BLaER1 (cell line): ENCODE measurements around the gene OR10K2.
"Not testable (repeated sequence)": the region's sequence is repeated elsewhere in the genome, so short reads cannot be mapped to it uniquely, and the experiment has no call there.

Experiments used
- H3K27ac ChIP-seq: shearing (Covaris generic); formaldehyde crosslinking; 2 replicates; pipeline ENCODE4 v1.8.1; 2022
- H3K27me3 ChIP-seq: shearing (Covaris generic); formaldehyde crosslinking; 2 replicates; pipeline ENCODE4 v1.8.1; 2022
- H3K36me3 ChIP-seq: shearing (Covaris generic); formaldehyde crosslinking; 2 replicates; pipeline ENCODE4 v1.8.1; 2022
- H3K4me1 ChIP-seq: shearing (Covaris generic); formaldehyde crosslinking; 2 replicates; pipeline ENCODE4 v1.8.1; 2022
- H3K4me2 ChIP-seq: shearing (Covaris generic); formaldehyde crosslinking; 2 replicates; pipeline ENCODE4 v1.8.1; 2022
- H3K4me3 ChIP-seq: shearing (Covaris generic); formaldehyde crosslinking; 2 replicates; pipeline ENCODE4 v1.8.1; 2022
- H3K9ac ChIP-seq: shearing (Covaris generic); formaldehyde crosslinking; 2 replicates; pipeline ENCODE4 v1.8.1; 2022
- H3K9me3 ChIP-seq: shearing (Covaris generic); formaldehyde crosslinking; 2 replicates; pipeline ENCODE4 v1.8.1; 2022
- H4K20me1 ChIP-seq: shearing (Covaris generic); formaldehyde crosslinking; 2 replicates; pipeline ENCODE4 v1.8.1; 2022
- Cebpa-rat ChIP-seq: shearing (Covaris generic); IDR thresholded peaks from 2 replicates; pipeline ENCODE4 v1.8.1; 2022

OR10K2 gene

GRCh38 chr1:158426137-158426536 lies at the start of gene OR10K2:
Gene OR10K2, minus strand, starts transcription at chr1:158426237. Its CDS starts 5,371 bp downstream, at chr1:158420866.
- TF ChIP-seq Cebpa-rat: no peak
- Histone ChIP-seq H3K9ac (no peak within 1 kb of the TSS), H3K9me3 (no peaks in the 10 kb centered on the region; the same call in 1 of the 2 replicates), H3K27me3 (no peaks in the 10 kb centered on the region), H4K20me1 (no peaks in the 10 kb centered on the region), H3K4me2 (no peak within 1 kb of the TSS), H3K36me3 (no peaks in the 10 kb centered on the region), H3K4me3 (no peak within 1 kb of the TSS), H3K27ac (no peak within 1 kb of the TSS), H3K4me1 (no peaks in the 10 kb centered on the region)

- H3K4me2 ChIP-seq: no peak within 1 kb of the TSS
- no peak within 1 kb of the TSS for H3K4me3 ChIP-seq
- H3K36me3 ChIP-seq: no peaks in the 10 kb centered on the region
- H4K20me1 ChIP-seq: no peaks in the 10 kb centered on the region
- no peak within 1 kb of the TSS for H3K9ac ChIP-seq
- no peaks in the 10 kb centered on the region for H3K4me1 ChIP-seq
- TF ChIP-seq Cebpa-rat: no peak
- no peaks in the 10 kb centered on the region for H3K9me3 ChIP-seq
- no peaks in the 10 kb centered on the region for H3K27me3 ChIP-seq
- H3K27ac ChIP-seq: no peak within 1 kb of the TSS
Observed at GRCh38 chr1:158471920-158472319, 45.9 kb upstream of the OR10K2 start, which contains the start of gene OR10R2. Gene OR10R2, plus strand, starts transcription at chr1:158472220. Its CDS starts 106 bp downstream, at chr1:158472326.

GRCh38 chr1:158461534-158461933 lies 35.5 kb upstream of the OR10K2 start, which contains the start of gene OR10K1:
Gene OR10K1, plus strand, starts transcription at chr1:158461834. Its CDS starts 3,728 bp downstream, at chr1:158465562.
- no peak within 1 kb of the TSS for H3K4me2 ChIP-seq
- H3K4me1 ChIP-seq: no peaks in the 10 kb centered on the region
- no peaks in the 10 kb centered on the region for H4K20me1 ChIP-seq
- H3K9ac ChIP-seq: no peak within 1 kb of the TSS
- no peak within 1 kb of the TSS for H3K27ac ChIP-seq
- H3K36me3 ChIP-seq: no peaks in the 10 kb centered on the region
- no peaks in the 10 kb centered on the region for H3K27me3 ChIP-seq
- TF ChIP-seq Cebpa-rat: no peak
- H3K9me3 ChIP-seq: no peaks in the 10 kb centered on the region
- H3K4me3 ChIP-seq: no peak within 1 kb of the TSS

DNA sequence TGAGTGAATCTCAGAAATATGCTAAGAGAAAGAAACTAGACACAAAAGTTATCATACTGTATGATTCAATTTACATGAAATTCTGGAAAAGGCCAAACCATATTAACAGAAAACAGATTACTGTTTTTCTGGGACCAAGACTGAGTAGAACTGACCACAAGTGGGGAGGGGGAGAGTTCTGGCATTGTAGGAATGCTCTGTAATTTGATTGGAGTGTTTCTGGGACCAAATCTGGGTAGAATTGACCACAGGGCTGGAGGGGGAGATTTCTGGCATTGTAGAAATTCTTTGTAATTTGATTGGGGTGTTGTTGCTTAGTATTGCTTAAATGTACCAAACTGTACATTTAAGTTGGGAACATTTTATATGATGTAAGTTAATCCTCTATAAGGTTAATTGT lies 32.2 kb upstream of the OR10K2 start:
- no peak overlapping the region for H3K4me3 ChIP-seq
- H3K9me3 ChIP-seq: no peaks in the 10 kb centered on the region
- no peak overlapping the region for H3K9ac ChIP-seq
- TF ChIP-seq Cebpa-rat: no peak
- H3K36me3 ChIP-seq: no peaks in the 10 kb centered on the region
- H4K20me1 ChIP-seq: no peaks in the 10 kb centered on the region
- no peaks in the 10 kb centered on the region for H3K27me3 ChIP-seq
- H3K27ac ChIP-seq: no peak overlapping the region
- no peak overlapping the region for H3K4me2 ChIP-seq
- no peaks in the 10 kb centered on the region for H3K4me1 ChIP-seq

GRCh38 chr1:158457246-158457645 lies 31.2 kb upstream of the OR10K2 start:
- Histone ChIP-seq H3K27ac (no peak overlapping the region), H4K20me1 (no peaks in the 10 kb centered on the region), H3K4me1 (no peaks in the 10 kb centered on the region), H3K9ac (no peak overlapping the region), H3K36me3 (no peaks in the 10 kb centered on the region), H3K9me3 (no peaks in the 10 kb centered on the region), H3K27me3 (no peaks in the 10 kb centered on the region), H3K4me2 (no peak overlapping the region), H3K4me3 (no peak overlapping the region)
- no peak for TF ChIP-seq Cebpa-rat

DNA sequence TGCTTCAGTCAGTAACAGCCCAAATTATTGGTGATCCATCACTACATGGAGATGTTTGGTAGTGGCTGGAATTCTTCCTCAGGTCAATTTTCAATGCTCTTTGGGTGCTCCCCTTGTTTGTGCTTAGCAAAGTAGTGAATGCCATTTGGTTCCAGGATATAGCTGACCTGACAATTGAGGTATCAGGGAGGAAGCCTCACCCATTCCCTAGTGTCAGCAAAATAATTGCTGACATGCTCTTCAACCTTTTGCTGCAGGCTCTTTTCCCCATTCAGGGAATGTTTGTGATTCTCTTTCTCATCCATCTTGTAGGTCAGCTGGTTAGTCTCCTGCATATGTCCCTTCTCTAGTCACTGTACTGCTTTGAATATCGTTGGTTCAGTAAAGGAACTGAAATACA lies 28.5 kb upstream of the OR10K2 start:
- no peak for TF ChIP-seq Cebpa-rat
- Histone ChIP-seq H4K20me1 (no peaks in the 10 kb centered on the region), H3K36me3 (no peaks in the 10 kb centered on the region), H3K27ac (no peak overlapping the region), H3K4me2 (no peak overlapping the region), H3K9me3 (no peaks in the 10 kb centered on the region), H3K9ac (no peak overlapping the region), H3K4me1 (no peaks in the 10 kb centered on the region), H3K27me3 (no peaks in the 10 kb centered on the region), H3K4me3 (no peak overlapping the region)

- TF ChIP-seq Cebpa-rat: no peak
- Histone ChIP-seq H4K20me1 (no peaks in the 10 kb centered on the region), H3K4me1 (no peaks in the 10 kb centered on the region), H3K4me2 (no peak overlapping the region), H3K27me3 (no peaks in the 10 kb centered on the region), H3K9ac (no peak overlapping the region), H3K4me3 (no peak overlapping the region), H3K36me3 (no peaks in the 10 kb centered on the region), H3K9me3 (no peaks in the 10 kb centered on the region), H3K27ac (no peak overlapping the region)
Observed at GRCh38 chr1:158445376-158445775, 19.3 kb upstream of the OR10K2 start.

- no peaks in the 10 kb centered on the region for H3K36me3 ChIP-seq
- no peaks in the 10 kb centered on the region for H3K27me3 ChIP-seq
- H3K4me3 ChIP-seq: no peak overlapping the region
- no peaks in the 10 kb centered on the region for H4K20me1 ChIP-seq
- H3K4me2 ChIP-seq: no peak overlapping the region
- no peak overlapping the region for H3K27ac ChIP-seq
- H3K9me3 ChIP-seq: no peaks in the 10 kb centered on the region
- no peak for TF ChIP-seq Cebpa-rat
- no peaks in the 10 kb centered on the region for H3K4me1 ChIP-seq
- H3K9ac ChIP-seq: no peak overlapping the region
Observed at GRCh38 chr1:158434741-158435140, 8.7 kb upstream of the OR10K2 start.

GRCh38 chr1:158430163-158430562 lies 4.1 kb upstream of the OR10K2 start:
- H3K4me2 ChIP-seq, H3K4me1 ChIP-seq, H3K9me3 ChIP-seq, H3K27ac ChIP-seq, H3K27me3 ChIP-seq, H3K9ac ChIP-seq, H4K20me1 ChIP-seq, H3K36me3 ChIP-seq, H3K4me3 ChIP-seq: not testable (repeated sequence)

DNA sequence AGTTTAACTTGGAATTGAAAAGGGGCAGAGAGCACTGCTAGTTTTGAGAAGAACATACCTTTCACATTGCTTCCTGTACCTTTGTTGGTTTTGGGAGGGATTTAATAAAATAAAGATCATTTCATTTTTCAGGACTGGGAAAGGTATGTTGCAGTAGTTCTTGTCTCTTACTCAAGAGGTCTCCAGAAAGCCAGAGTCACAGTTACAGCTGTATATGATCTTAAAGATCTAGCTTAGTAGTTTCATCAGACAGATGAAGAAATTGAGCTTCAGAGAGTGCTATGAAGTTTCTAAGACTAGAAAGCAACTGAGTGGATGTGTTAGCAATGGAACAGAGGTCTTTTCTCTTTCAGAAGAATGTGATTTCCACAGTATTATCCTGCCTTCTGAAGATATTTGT lies 1.0 kb downstream of the OR10K2 start:
- Histone ChIP-seq H3K27me3 (no peaks in the 10 kb centered on the region), H3K4me1 (no peaks in the 10 kb centered on the region), H3K9me3 (no peaks in the 10 kb centered on the region; the same call in 1 of the 2 replicates), H4K20me1 (no peaks in the 10 kb centered on the region), H3K4me3 (no peak overlapping the region), H3K27ac (no peak overlapping the region), H3K4me2 (no peak overlapping the region), H3K9ac (no peak overlapping the region), H3K36me3 (no peaks in the 10 kb centered on the region)
- no peak for TF ChIP-seq Cebpa-rat

- Histone ChIP-seq H4K20me1 (no peaks in the 10 kb centered on the region), H3K9me3 (no peaks in the 10 kb centered on the region; the same call in 1 of the 2 replicates), H3K9ac (no peak overlapping the region), H3K36me3 (no peaks in the 10 kb centered on the region), H3K4me1 (no peaks in the 10 kb centered on the region), H3K27me3 (no peaks in the 10 kb centered on the region), H3K4me3 (no peak overlapping the region), H3K27ac (no peak overlapping the region), H3K4me2 (no peak overlapping the region)
- TF ChIP-seq Cebpa-rat: no peak
Observed at GRCh38 chr1:158422212-158422611, 3.8 kb downstream of the OR10K2 start.
